ENCODE measurements around the gene ABHD16A.

The ABHD16A gene

DNA sequence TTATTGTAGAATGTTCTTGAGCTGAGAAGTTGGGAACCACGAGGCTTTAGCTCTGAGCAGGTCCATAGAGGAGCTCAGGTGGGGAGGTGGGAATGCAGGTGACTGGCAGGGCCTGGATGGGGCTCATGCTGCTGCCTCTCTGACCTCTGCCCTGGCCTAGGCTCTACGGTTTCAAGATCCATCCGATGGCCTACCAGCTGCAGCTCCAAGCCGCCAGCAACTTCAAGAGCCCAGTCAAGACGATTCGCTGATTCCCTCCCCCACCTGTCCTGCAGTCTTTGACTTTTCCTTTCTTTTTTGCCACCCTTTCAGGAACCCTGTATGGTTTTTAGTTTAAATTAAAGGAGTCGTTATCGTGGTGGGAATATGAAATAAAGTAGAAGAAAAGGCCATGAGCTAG is 33.4 kb downstream of the ABHD16A start, which contains the start of gene LY6G5B:
LY6G5B (plus strand) TSS at position 301 of the 400 bp plus-strand sequence. CDS start 975 bp downstream, outside the sequence.
- no peak for TF ChIP-seq CTCF (IDR thresholded peaks at IDR 0.05; ENCODE audit: low read depth, low read length)
- Histone ChIP-seq H3K27me3 (no peaks in the 10 kb centered on the region), H3K4me3 (ENCODE audit: low read depth, low read length) (no peak within 1 kb of the TSS), H3K4me1 (no peaks in the 10 kb centered on the region), H3K36me3 (peaks cover 59% of the 10 kb centered on the region), H3K9me3 (no peaks in the 10 kb centered on the region)
- DNase-seq, result no peak

DNA sequence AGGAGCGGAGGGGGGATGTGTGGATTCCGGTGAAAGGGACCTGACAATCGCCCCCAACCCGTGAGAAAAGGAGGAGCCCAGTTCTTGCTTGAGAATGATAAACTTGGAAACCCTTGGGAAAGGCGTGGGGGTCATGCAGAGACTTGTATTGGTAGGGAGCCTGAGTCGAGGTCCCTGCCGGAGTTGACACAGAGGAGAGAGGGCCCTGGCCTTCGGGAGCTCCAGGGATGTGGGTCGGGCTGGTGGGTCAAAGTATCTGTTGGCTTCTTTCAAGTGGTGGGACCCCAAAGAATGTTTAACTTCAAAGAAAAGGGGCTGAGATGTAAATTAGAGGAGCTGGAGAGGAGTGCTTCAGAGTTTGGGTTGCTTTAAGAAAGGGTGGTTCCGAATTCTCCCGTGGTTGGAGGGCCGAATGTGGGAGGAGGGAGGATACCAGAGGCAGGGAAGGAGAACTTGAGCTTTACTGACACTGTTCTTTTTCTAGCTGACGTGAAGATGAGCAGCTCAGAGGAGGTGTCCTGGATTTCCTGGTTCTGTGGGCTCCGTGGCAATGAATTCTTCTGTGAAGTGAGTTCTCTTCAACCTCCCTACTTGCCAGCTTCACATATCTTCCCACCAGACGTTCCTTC is 36.7 kb downstream of the ABHD16A start:
- peaks cover 52% of the 10 kb centered on the region for H3K36me3 ChIP-seq
- TF ChIP-seq CTCF (IDR thresholded peaks at IDR 0.05; ENCODE audit: low read depth, low read length), result no peak

DNA sequence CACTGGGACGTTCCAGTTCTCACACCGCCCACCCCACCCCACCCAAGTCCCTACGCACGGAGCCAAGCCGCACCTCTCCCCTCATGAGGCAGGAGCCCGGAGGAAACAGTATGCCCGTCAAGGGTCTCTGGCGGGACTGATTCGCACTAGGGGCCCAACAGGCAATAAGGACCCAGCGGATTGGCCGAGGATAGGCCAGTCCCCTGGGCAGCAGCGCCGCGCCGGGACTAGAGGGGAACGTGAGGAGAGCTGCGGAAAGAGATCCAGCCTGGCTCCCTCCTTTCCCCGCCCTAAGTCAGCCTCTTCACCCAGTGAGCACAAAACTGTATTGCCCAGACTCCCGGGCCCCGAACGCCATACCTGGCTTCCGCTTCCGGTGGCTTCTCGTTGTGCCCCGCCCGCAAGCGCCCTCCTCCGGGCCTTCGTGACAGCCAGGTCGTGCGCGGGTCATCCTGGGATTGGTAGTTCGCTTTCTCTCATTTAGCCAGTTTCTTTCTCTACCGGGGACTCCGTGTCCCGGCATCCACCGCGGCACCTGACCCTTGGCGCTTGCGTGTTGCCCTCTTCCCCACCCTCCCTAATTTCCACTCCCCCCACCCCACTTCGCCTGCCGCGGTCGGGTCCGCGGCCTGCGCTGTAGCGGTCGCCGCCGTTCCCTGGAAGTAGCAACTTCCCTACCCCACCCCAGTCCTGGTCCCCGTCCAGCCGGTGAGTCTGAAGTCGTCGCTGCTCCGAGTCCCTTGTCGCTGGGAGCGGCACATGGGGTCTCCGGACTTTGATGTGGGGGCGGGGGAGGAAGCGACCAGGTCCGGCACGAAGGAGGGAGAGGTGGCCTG is 37.4 kb downstream of the ABHD16A start, which contains the start of gene CSNK2B:
CSNK2B (plus strand) TSS at position 580 of the 836 bp plus-strand sequence. CDS start 752 bp downstream, outside the sequence.
- 0 out of 2 replicates have a peak, but pooled peaks have one; percentile 5 for TF ChIP-seq CTCF (IDR thresholded peaks at IDR 0.05; ENCODE audit: low read depth, low read length)
- no peaks in the 10 kb centered on the region for H3K9me3 ChIP-seq
- H3K4me3 ChIP-seq (ENCODE audit: low read depth, low read length), result peak within 1 kb of the TSS; percentile 87
- peaks cover 44% of the 10 kb centered on the region for H3K36me3 ChIP-seq
- H3K4me1 ChIP-seq, result no peaks in the 10 kb centered on the region
- peak; percentile 98 for DNase-seq
- no peaks in the 10 kb centered on the region for H3K27me3 ChIP-seq

More for the DNA sequence above, 36.7 kb downstream of the ABHD16A start:
- H3K27me3 ChIP-seq, result no peaks in the 10 kb centered on the region
- no peaks in the 10 kb centered on the region for H3K4me1 ChIP-seq
- no peaks in the 10 kb centered on the region for H3K9me3 ChIP-seq
- no peak for DNase-seq
- peak overlapping the region; percentile 87 for H3K4me3 ChIP-seq (ENCODE audit: low read depth, low read length)

GRCh38 chr6:31664790-31665500 is 38.2 kb downstream of the ABHD16A start, which contains the start of gene GPANK1:
Gene GPANK1, minus strand, starts transcription at chr6:31664997. Its CDS starts 519 bp downstream, at chr6:31664478.
- no peaks in the 10 kb centered on the region for H3K9me3 ChIP-seq
- H3K36me3 ChIP-seq, result peaks cover 38% of the 10 kb centered on the region
- peak within 1 kb of the TSS; percentile 87 for H3K4me3 ChIP-seq (ENCODE audit: low read depth, low read length)
- no peak for TF ChIP-seq CTCF (IDR thresholded peaks at IDR 0.05; ENCODE audit: low read depth, low read length)
- H3K27me3 ChIP-seq, result no peaks in the 10 kb centered on the region
- no peaks in the 10 kb centered on the region for H3K4me1 ChIP-seq
- peak; percentile 87 for DNase-seq

GRCh38 chr6:31663961-31664789 is 38.9 kb downstream of the ABHD16A start:
- Histone ChIP-seq H3K4me3 (ENCODE audit: low read depth, low read length) (peak overlapping the region; percentile 87), H3K36me3 (peaks cover 33% of the 10 kb centered on the region), H3K9me3 (no peaks in the 10 kb centered on the region), H3K4me1 (no peaks in the 10 kb centered on the region), H3K27me3 (no peaks in the 10 kb centered on the region)
- no peak for TF ChIP-seq CTCF (IDR thresholded peaks at IDR 0.05; ENCODE audit: low read depth, low read length)
- DNase-seq, result peak; percentile 63
